H1 (cell line): ENCODE data around the gene LCLAT1. TPM values are rescaled to one million over a fixed set of nuclear protein-coding genes. Genes with fewer than 3 reads are reported as not detected.

Experiments
- CTCF ChIA-PET: fragments of 300-600 bp; sonication (Branson Sonifier 250); formaldehyde crosslinking; loops from one replicate; lab custom pipeline; 2021; ENCODE audit not compliant: partially characterized antibody; lab: Charles Lee
- POLR2A ChIA-PET: fragments of 300-600 bp; sonication (Branson Sonifier 250); formaldehyde crosslinking; loops from one replicate; lab custom pipeline; 2021; ENCODE audit warnings: inconsistent platforms; ENCODE audit not compliant: partially characterized antibody; lab: Charles Lee
- DNase-seq, 2 experiments: peaks; one replicate each; pipeline versions ENCODE4 v3.0.0 to v3.0.0-alpha.2; 2010 to 2022; ENCODE audit warnings: low spot score in 2 of 2, low read depth in 1 of 2, mixed read lengths in 1 of 2
- FAIRE-seq: peaks from 2 replicates; lab custom pipeline; 2011; peaks lifted over from hg19 to GRCh38; lab: Jason Lieb, UNC
- H2AFZ ChIP-seq: 2 replicates; pipeline ENCODE4 v1.8.1; 2012; ENCODE audit warnings: low read length, inconsistent platforms
- H2AK5ac ChIP-seq: 2 replicates; pipeline ENCODE4 v1.6.1; 2013; ENCODE audit warnings: low read depth, low read length
- H2BK120ac ChIP-seq: replicated peaks from 2 replicates; pipeline ENCODE3; 2013; ENCODE audit warnings: low read depth, low read length, inconsistent platforms
- H2BK12ac ChIP-seq: 2 replicates; pipeline ENCODE4 v1.6.1; 2013; ENCODE audit warnings: low read depth, low read length
- H2BK15ac ChIP-seq: 2 replicates; pipeline ENCODE4 v1.6.1; 2013; ENCODE audit warnings: low read length
- H2BK20ac ChIP-seq: 2 replicates; pipeline ENCODE4 v1.6.1; 2013; ENCODE audit warnings: low read length
- H2BK5ac ChIP-seq: 2 replicates; pipeline ENCODE4 v1.6.1; 2013; ENCODE audit warnings: low read depth, low read length
- H3K14ac ChIP-seq: 2 replicates; pipeline ENCODE4 v1.6.1; 2013; ENCODE audit warnings: inconsistent platforms; ENCODE audit not compliant: insufficient read length
- H3K18ac ChIP-seq: 2 replicates; pipeline ENCODE4 v1.6.1; 2013; ENCODE audit warnings: low read length; ENCODE audit errors: extremely low read depth
- H3K23ac ChIP-seq: 2 replicates; pipeline ENCODE4 v1.6.1; 2013; ENCODE audit warnings: inconsistent platforms; ENCODE audit not compliant: insufficient read length
- H3K23me2 ChIP-seq: 2 replicates; pipeline ENCODE4 v1.6.1; 2013; ENCODE audit warnings: low read depth, low read length
- H3K27ac ChIP-seq: 2 replicates; pipeline ENCODE4 v1.6.1; 2011; ENCODE audit warnings: low read depth, low read length, inconsistent platforms
- H3K27me3 ChIP-seq, 4 experiments: replicated peaks in 1 of 4; 1 replicate in 1 of 4; 2 replicates in 3 of 4; pipeline versions ENCODE4 v1.6.1 to v1.8.1; 2011 to 2013; ENCODE audit warnings: low read length in 3 of 4, mild to moderate bottlenecking in 3 of 4, inconsistent platforms in 2 of 4, mixed read lengths in 2 of 4, moderate library complexity in 1 of 4; ENCODE audit not compliant: control insufficient read depth in 3 of 4, insufficient read depth in 3 of 4; ENCODE audit errors: extremely low read depth in 1 of 4
- H3K36me3 ChIP-seq, 4 experiments: 2 replicates each; pipeline versions ENCODE4 v1.6.1 to v1.8.1; 2011 to 2013; ENCODE audit warnings: mild to moderate bottlenecking in 4 of 4, low read length in 3 of 4, moderate library complexity in 2 of 4, control low read depth in 1 of 4, inconsistent platforms in 1 of 4; ENCODE audit not compliant: insufficient read depth in 4 of 4, control insufficient read depth in 2 of 4
- H3K4ac ChIP-seq: replicated peaks from 2 replicates; pipeline ENCODE3; 2013; ENCODE audit warnings: low read length, low read depth, mixed read lengths, inconsistent platforms; ENCODE audit not compliant: insufficient read length
- H3K4me1 ChIP-seq, 4 experiments: replicated peaks in 1 of 4; 1 replicate in 1 of 4; 2 replicates in 3 of 4; pipeline versions ENCODE4 v1.6.1 to v1.8.1; 2011 to 2013; ENCODE audit warnings: low read length in 3 of 4, inconsistent platforms in 2 of 4, mixed read lengths in 1 of 4; ENCODE audit not compliant: insufficient read depth in 4 of 4, control insufficient read depth in 3 of 4
- H3K4me2 ChIP-seq, 2 experiments: 2 replicates each; pipeline versions ENCODE4 v1.6.1 to v1.8.1; 2011 to 2013; ENCODE audit warnings: low read depth in 2 of 2, low read length in 2 of 2, control low read depth in 1 of 2, inconsistent platforms in 1 of 2, mild to moderate bottlenecking in 1 of 2; ENCODE audit not compliant: insufficient read depth in 1 of 2
- H3K4me3 ChIP-seq, 4 experiments: fragments of 200-600, 300-600 bp in 1 of 4; sonication (generic), shearing (Covaris generic), sonication (Bioruptor Twin) in 1 of 4; 2 replicates each; pipeline versions ENCODE4 v1.5.1 to v1.8.1; 2011 to 2016; ENCODE audit warnings: low read length in 4 of 4, low read depth in 3 of 4, control low read depth in 2 of 4, inconsistent platforms in 2 of 4, mild to moderate bottlenecking in 2 of 4, mixed read lengths in 1 of 4, moderate library complexity in 1 of 4; ENCODE audit not compliant: insufficient read depth in 2 of 4; ENCODE audit errors: extremely low read depth in 1 of 4
- H3K56ac ChIP-seq: replicated peaks from 2 replicates; pipeline ENCODE3; 2013; ENCODE audit warnings: low read depth, mild to moderate bottlenecking, mixed read lengths, low read length, inconsistent platforms; ENCODE audit not compliant: insufficient read length
- H3K79me1 ChIP-seq: 2 replicates; pipeline ENCODE4 v1.6.1; 2013; ENCODE audit warnings: low read depth, low read length, control low read depth
- H3K79me2 ChIP-seq, 2 experiments: 2 replicates each; pipeline versions ENCODE4 v1.6.1 to v1.8.1; 2012 to 2013; ENCODE audit warnings: low read length in 2 of 2, mild to moderate bottlenecking in 2 of 2, inconsistent platforms in 1 of 2; ENCODE audit not compliant: insufficient read depth in 2 of 2, control insufficient read depth in 1 of 2
- H3K9ac ChIP-seq, 4 experiments: replicated peaks in 1 of 4; 1 replicate in 1 of 4; 2 replicates in 3 of 4; pipeline versions ENCODE4 v1.6.1 to v1.8.1; 2011 to 2013; ENCODE audit warnings: low read depth in 3 of 4, low read length in 3 of 4, control low read depth in 2 of 4, mild to moderate bottlenecking in 2 of 4, moderate library complexity in 2 of 4, inconsistent platforms in 1 of 4; ENCODE audit errors: extremely low read depth in 1 of 4
- H3K9me3 ChIP-seq, 2 experiments: 2 replicates each; pipeline versions ENCODE4 v1.6.1 to v1.8.1; 2012 to 2013; ENCODE audit warnings: mild to moderate bottlenecking in 2 of 2, moderate library complexity in 2 of 2, control low read depth in 1 of 2, inconsistent platforms in 1 of 2, low read depth in 1 of 2, low read length in 1 of 2, mixed read lengths in 1 of 2; ENCODE audit not compliant: insufficient read depth in 2 of 2
- H4K20me1 ChIP-seq, 2 experiments: replicated peaks in 1 of 2; 2 replicates each; pipeline versions ENCODE3 to v1.8.1; 2011 to 2013; ENCODE audit warnings: inconsistent platforms in 2 of 2, low read length in 2 of 2, mild to moderate bottlenecking in 1 of 2; ENCODE audit not compliant: insufficient read depth in 2 of 2, control insufficient read depth in 1 of 2
- H4K5ac ChIP-seq: 2 replicates; pipeline ENCODE4 v1.6.1; 2013; ENCODE audit warnings: low read length, low read depth, mixed read lengths, inconsistent platforms; ENCODE audit not compliant: insufficient read length
- H4K8ac ChIP-seq: 2 replicates; pipeline ENCODE4 v1.8.0; 2013; ENCODE audit warnings: mild to moderate bottlenecking, moderate library complexity, low read length, inconsistent platforms; ENCODE audit not compliant: insufficient read depth; ENCODE audit errors: extremely low read depth
- H4K91ac ChIP-seq: replicated peaks from 2 replicates; pipeline ENCODE3; 2013; ENCODE audit warnings: low read length, mixed read lengths, inconsistent platforms; ENCODE audit not compliant: insufficient read length
- EP300 ChIP-seq, 2 experiments: IDR thresholded peaks; 1 replicate in 1 of 2; 2 replicates in 1 of 2; pipeline ENCODE4 v1.6.1; 2011 to 2012; ENCODE audit warnings: low read depth in 2 of 2, low read length in 2 of 2, mild to moderate bottlenecking in 2 of 2, borderline replicate concordance in 1 of 2, inconsistent platforms in 1 of 2, moderate library complexity in 1 of 2
- GABPA ChIP-seq: IDR thresholded peaks from 2 replicates; pipeline ENCODE4 v1.6.1; 2011; ENCODE audit warnings: mild to moderate bottlenecking, low read length, moderate library complexity, borderline replicate concordance; ENCODE audit not compliant: insufficient read depth
- KDM4A ChIP-seq: IDR thresholded peaks from one replicate; pipeline ENCODE4 v1.7.1; 2012; ENCODE audit warnings: low read depth, mild to moderate bottlenecking, moderate library complexity, low read length, inconsistent platforms; ENCODE audit not compliant: severe bottlenecking
- RAD21 ChIP-seq, 2 experiments: IDR thresholded peaks in 1 of 2; conservative IDR thresholded peaks in 1 of 2; 2 replicates each; pipeline ENCODE4 v1.6.1; 2011; ENCODE audit warnings: low read depth in 2 of 2, low read length in 2 of 2, improper control_type of control experiment in 1 of 2, inconsistent platforms in 1 of 2, mild to moderate bottlenecking in 1 of 2, moderate library complexity in 1 of 2
- RFX5 ChIP-seq: IDR thresholded peaks from 2 replicates; pipeline ENCODE4 v1.6.1; 2011; ENCODE audit warnings: low read depth, low read length, improper control_type of control experiment, borderline replicate concordance
- RXRA ChIP-seq: IDR thresholded peaks from 2 replicates; pipeline ENCODE4 v1.6.1; 2011; ENCODE audit warnings: low read depth, mild to moderate bottlenecking, low read length, moderate library complexity; ENCODE audit not compliant: insufficient read depth
- SP4 ChIP-seq: IDR thresholded peaks from 2 replicates; pipeline ENCODE4 v1.6.1; 2012; ENCODE audit warnings: low read length, inconsistent platforms
- SRF ChIP-seq: IDR thresholded peaks from 2 replicates; pipeline ENCODE4 v1.6.1; 2011; ENCODE audit warnings: mild to moderate bottlenecking, low read depth, low read length, moderate library complexity
- WGBS, 2 experiments: shearing (Covaris generic) in 1 of 2; methylation state at CpG; one replicate each; pipeline versions ENCODE4 v1.1.6 to v1.1.7; 2013 to 2015; ENCODE audit warnings: low lambda C conversion rate in 2 of 2, mixed read lengths in 2 of 2, inconsistent platforms in 1 of 2, low coverage in 1 of 2, missing lambda C conversion rate in 1 of 2; ENCODE audit not compliant: insufficient replicate concordance in 2 of 2, insufficient coverage in 1 of 2, insufficient read length in 1 of 2; ENCODE audit errors: extremely low coverage in 1 of 2, missing lambda C conversion rate in 1 of 2; 5-methylcytosine and 5-hydroxymethylcytosine counted together
- polyA plus RNA-seq, 7 experiments: library from polyadenylated mRNA; depleted of rRNA in 3 of 7; stranded (reverse) in 5 of 7; unstranded in 2 of 7; fragments of >200 nt in 5 of 7; fragments of 200-250 nt in 2 of 7; gene quantifications; 1 replicate in 5 of 7; 2 replicates in 1 of 7; 4 replicates in 1 of 7; pipeline versions ENCODE4 v1.2.1 to v1.2.3, GENCODE V29; 2011 to 2013; ENCODE audit warnings: missing spikeins in 2 of 7, mixed read lengths in 2 of 7
- total RNA-seq: library from RNA; stranded (reverse); fragmentation: NEBNext Ultra II Directional; extraction: Animal tissue kit (Norgen Biotek cat#: 25700); gene quantifications from 2 replicates; pipeline ENCODE4 v1.2.1, GENCODE V29; 2021
- TF ChIP-seq, protein P1 (sequence below): IDR thresholded peaks from 2 replicates; pipeline ENCODE4 v1.6.1; 2012; ENCODE audit warnings: inconsistent platforms

The LCLAT1 gene
- total and polyA plus RNA-seq, 2 of the 8 experiments (the other 6 are each of a cell fraction or from before 2014, with no cell fraction given): 7.6 to 22.0 TPM

DNA sequence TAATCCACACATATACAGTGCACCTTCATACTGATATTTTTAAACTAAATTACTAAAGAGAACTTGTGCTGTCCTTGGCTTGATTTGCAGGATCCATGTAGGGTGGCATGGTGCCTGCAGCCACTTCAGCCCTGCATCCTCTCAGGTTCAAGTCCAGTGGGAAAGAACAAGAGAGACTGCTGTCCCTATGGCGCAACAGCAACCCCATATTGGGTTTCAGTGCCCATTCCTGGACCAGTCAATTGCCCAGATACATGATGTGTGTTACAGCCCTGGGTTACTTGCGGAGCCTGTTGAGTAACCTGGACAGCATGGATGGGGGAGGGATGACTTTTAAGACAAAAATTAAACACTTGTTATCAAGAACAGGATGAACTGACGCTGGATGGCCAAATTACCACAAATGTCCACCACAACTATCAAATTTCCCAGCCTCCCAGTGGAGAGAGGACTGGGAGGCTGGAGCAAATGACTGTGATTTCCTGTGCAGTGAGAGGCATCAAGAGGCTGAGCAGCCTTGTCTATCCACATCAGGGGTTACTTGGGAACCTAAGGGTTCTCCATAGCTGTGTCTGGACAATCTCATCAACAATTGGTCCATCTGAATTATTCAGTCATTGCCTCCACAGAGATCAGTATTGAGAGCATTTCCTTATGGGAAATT lies 198.2 kb downstream of the LCLAT1 start:
- TF ChIP-seq RXRA: no peak
- no peak for TF ChIP-seq KDM4A
- TF ChIP-seq RAD21 (IDR thresholded peaks at IDR 0.05 in 1 of 2, conservative IDR thresholded peaks at IDR 0.05 in 1 of 2; ENCODE audit: low read depth in 2 of 2, low read length in 2 of 2): no peak
- TF ChIP-seq GABPA: no peak
- TF ChIP-seq, protein P1, sequence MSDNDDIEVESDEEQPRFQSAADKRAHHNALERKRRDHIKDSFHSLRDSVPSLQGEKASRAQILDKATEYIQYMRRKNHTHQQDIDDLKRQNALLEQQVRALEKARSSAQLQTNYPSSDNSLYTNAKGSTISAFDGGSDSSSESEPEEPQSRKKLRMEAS: no peak
- TF ChIP-seq RFX5: no peak
- TF ChIP-seq SRF: no peak
- no peak for TF ChIP-seq EP300 (IDR thresholded peaks at IDR 0.05; ENCODE audit: borderline replicate concordance in 1 of 2, low read depth in 2 of 2, low read length in 2 of 2)
- TF ChIP-seq SP4: no peak
- Histone ChIP-seq H3K4me1 (peaks cover 0 to 3% (median 0%) of the 10 kb centered on the region in 4 experiments; a peak in 2 of 7 replicates), H2BK20ac (no peak overlapping the region), H4K5ac (no peak overlapping the region), H3K79me2 (no peaks in the 10 kb centered on the region), H2BK120ac (no peak overlapping the region), H4K20me1 (no peaks in the 10 kb centered on the region), H3K79me1 (no peaks in the 10 kb centered on the region), H3K18ac (no peak overlapping the region), H3K56ac (no peak overlapping the region), H2BK15ac (no peak overlapping the region), H4K8ac (no peak overlapping the region), H3K23me2 (no peaks in the 10 kb centered on the region), H3K4ac (no peak overlapping the region), H3K9ac (no peak overlapping the region), H2AFZ (no peak overlapping the region), H2AK5ac (no peak overlapping the region), H3K27me3 (no peaks in the 10 kb centered on the region), H2BK12ac (no peak overlapping the region), H3K36me3 (peaks cover 0 to 4% (median 0%) of the 10 kb centered on the region in 4 experiments; a peak in 1 of 8 replicates), H3K14ac (no peak overlapping the region), H2BK5ac (no peak overlapping the region), H3K23ac (no peak overlapping the region), H3K4me3 (no peak overlapping the region), H4K91ac (no peak overlapping the region), H3K4me2 (no peak overlapping the region), H3K9me3 (no peaks in the 10 kb centered on the region), H3K27ac (no peak overlapping the region)
- CTCF ChIA-PET: interaction anchor here (1.5 kb wide), 1 partner anchor 480 kb away, joined by 5 read pairs; no protein-coding TSS in a partner anchor
- FAIRE-seq: no peak
- 100% methylated on average over 3 of the region's 3 CpGs; no CpG with 5 or more reads in 1 of the 2 experiments for WGBS, 2 experiments
- POLR2A ChIA-PET: no interaction called here
- DNase-seq: peak in 1 of 2 experiments; percentile 29
